Suprapubic skin (tissue), 4 donors: ENCODE data around the gene SLC25A33. TPM values are rescaled to one million over a fixed set of nuclear protein-coding genes. Genes with fewer than 3 reads are reported as not detected.

Experiments
- DNase-seq, 2 donors: peaks; one replicate each; pipeline ENCODE4 v3.0.0-alpha.2; 2019; ENCODE audit warnings: low spot score in 2 of 2
- H3K27ac ChIP-seq: fragments of 200-600 bp; sonication (generic); one replicate; pipeline ENCODE4 v1.5.1; 2019
- H3K27me3 ChIP-seq: fragments of 200-600 bp; sonication (generic); one replicate; pipeline ENCODE4 v1.5.1; 2019
- H3K36me3 ChIP-seq: fragments of 200-600 bp; sonication (generic); one replicate; pipeline ENCODE4 v1.5.1; 2019
- H3K4me1 ChIP-seq: fragments of 200-600 bp; sonication (generic); one replicate; pipeline ENCODE4 v1.5.1; 2019
- H3K4me3 ChIP-seq: fragments of 200-600 bp; sonication (generic); one replicate; pipeline ENCODE4 v1.5.1; 2019; ENCODE audit warnings: mild to moderate bottlenecking
- H3K9me3 ChIP-seq: fragments of 200-600 bp; sonication (generic); one replicate; pipeline ENCODE4 v1.5.1; 2019
- CTCF ChIP-seq, 2 donors: fragments of 200-600 bp in 1 of 2; fragments of 450-650 bp in 1 of 2; sonication (generic) in 1 of 2; IDR thresholded peaks; one replicate each; pipeline ENCODE4 v1.5.1; 2016 to 2019; ENCODE audit warnings: antibody characterized with exemption in 2 of 2, mild to moderate bottlenecking in 1 of 2, moderate library complexity in 1 of 2
- EP300 ChIP-seq: sonication (generic); formaldehyde crosslinking; IDR thresholded peaks from one replicate; pipeline ENCODE4 v1.6.1; 2017; ENCODE audit warnings: antibody characterized with exemption
- POLR2A ChIP-seq, 2 donors: fragments of 450-650 bp; IDR thresholded peaks; one replicate each; pipeline ENCODE4 v1.6.1; 2017; ENCODE audit warnings: antibody characterized with exemption in 2 of 2, mild to moderate bottlenecking in 2 of 2, moderate library complexity in 2 of 2
- POLR2AphosphoS5 ChIP-seq, 3 donors: sonication (generic); formaldehyde crosslinking; IDR thresholded peaks; one replicate each; pipeline ENCODE4 v1.6.1; 2017; ENCODE audit warnings: antibody characterized with exemption in 3 of 3
- WGBS: methylation state at CpG from one replicate; pipeline ENCODE4 v1.1.5; 2018; 5-methylcytosine and 5-hydroxymethylcytosine counted together
- total RNA-seq, 4 donors: library from RNA; depleted of rRNA; stranded (reverse); fragments of >200 nt; gene quantifications; one replicate each; pipeline ENCODE4 v1.1.0, GENCODE V29; 2016

Gene SLC25A33
- total RNA-seq, 4 donors from 2014 or later = 2.3 to 9.7 (median 5.3) TPM

GRCh38 chr1:9634582-9634981 lies 95.3 kb downstream of the SLC25A33 start:
- Histone ChIP-seq H3K4me3 (no peak overlapping the region), H3K36me3 (no peaks in the 10 kb centered on the region), H3K4me1 (no peaks in the 10 kb centered on the region), H3K27ac (no peak overlapping the region), H3K9me3 (no peaks in the 10 kb centered on the region), H3K27me3 (no peaks in the 10 kb centered on the region)
- WGBS = 75% methylated on average over 2 of the region's 2 CpGs
- no peak for TF ChIP-seq EP300
- no peak for TF ChIP-seq POLR2AphosphoS5 (IDR thresholded peaks at IDR 0.05)
- TF ChIP-seq POLR2A (IDR thresholded peaks at IDR 0.05) = no peak
- no peak for TF ChIP-seq CTCF (IDR thresholded peaks at IDR 0.05)
- DNase-seq = no peak

Other genes with a start within 250 kb of the SLC25A33 start
- 10 to 100 TPM; 28.3 to 49.2 (median 42.1) TPM for gene SPSB1, start 246.6 kb upstream of the SLC25A33 start, total RNA-seq
- 10 to 100 TPM; 11.6 to 14.6 (median 11.9) TPM for gene TMEM201, start 49.4 kb downstream of the SLC25A33 start, total RNA-seq
- gene PIK3CD, start 112.3 kb downstream of the SLC25A33 start, total RNA-seq = 1 to 10 TPM; 4.0 to 8.6 (median 6.4) TPM